HG03025 (cell line): Measurements from ENCODE around the gene STAB1.

Source experiments
- ATAC-seq: cut with Tn5 transposase; IDR thresholded peaks from one replicate; pipeline ENCODE4 v1.9.1; 2021; ENCODE audit warnings: mild to moderate bottlenecking, moderate library complexity; ENCODE audit not compliant: unreplicated experiment, low FRiP score

The STAB1 gene

DNA sequence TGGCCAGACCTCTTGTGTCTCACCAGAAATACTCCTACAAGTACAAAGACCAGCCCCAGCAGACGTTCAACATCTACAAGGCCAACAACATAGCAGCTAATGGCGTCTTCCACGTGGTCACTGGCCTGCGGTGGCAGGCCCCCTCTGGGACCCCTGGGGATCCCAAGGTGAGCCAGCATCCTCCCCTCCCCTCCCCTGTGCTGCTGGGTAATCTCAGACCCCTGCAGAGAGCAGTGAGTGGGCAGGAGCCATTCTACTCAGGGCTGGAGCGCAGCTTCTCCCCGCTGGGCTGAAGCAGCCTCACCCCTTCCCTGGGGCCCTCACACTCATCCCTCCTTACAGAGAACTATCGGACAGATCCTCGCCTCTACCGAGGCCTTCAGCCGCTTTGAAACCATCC lies 9.8 kb downstream of the STAB1 start:
- ATAC-seq: no peak

DNA sequence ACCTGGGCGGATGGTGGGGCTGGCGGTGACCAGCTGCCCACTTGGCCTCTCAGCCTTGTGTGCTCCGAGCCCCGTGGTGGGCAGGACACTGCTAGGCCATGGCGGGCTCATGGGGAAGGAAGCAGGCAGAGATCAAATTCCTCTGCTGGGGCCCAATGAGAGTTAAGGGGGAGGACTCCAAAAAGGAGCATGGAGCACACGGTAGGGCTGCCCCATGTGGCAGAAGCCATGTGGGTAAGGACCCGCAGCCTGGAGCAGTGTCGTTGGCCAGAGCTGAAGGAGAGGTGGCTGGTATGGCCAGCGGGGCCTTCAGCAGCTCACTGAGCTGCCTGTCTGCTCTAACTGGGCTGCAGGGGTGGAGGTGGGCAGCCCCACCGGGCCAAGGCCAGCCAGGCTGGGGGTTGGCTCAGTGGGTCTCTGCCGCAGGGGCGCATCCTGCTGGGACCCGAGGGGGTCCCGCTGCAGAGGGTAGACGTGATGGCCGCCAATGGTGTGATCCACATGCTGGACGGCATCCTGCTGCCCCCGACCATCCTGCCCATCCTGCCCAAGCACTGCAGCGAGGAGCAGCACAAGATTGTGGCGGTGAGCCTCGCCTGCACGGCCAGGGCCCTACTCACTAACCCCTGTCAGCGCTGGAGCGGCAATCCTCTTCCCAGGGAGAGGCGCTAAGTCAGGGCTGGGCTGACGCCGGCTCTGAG lies 11.3 kb downstream of the STAB1 start:
- ATAC-seq: no peak

DNA sequence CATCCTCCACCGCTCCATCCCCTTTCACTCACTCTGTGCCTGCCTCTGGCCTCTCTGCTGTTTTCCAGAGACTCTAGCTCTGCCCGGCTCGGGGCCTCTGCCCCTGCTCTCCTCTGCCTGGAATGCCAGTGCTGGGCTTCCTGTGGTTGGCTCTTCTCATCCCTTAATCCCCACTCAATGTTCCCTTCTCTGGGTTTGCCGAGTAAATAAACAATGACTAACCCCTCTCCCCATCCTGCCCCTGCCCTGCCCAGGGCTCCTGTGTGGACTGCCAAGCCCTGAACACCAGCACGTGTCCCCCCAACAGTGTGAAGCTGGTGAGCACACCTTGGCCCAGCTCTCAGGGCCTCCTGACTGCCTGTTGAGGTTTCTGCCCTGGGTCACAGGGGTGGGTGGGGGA lies 12.2 kb downstream of the STAB1 start:
- ATAC-seq: no peak

DNA sequence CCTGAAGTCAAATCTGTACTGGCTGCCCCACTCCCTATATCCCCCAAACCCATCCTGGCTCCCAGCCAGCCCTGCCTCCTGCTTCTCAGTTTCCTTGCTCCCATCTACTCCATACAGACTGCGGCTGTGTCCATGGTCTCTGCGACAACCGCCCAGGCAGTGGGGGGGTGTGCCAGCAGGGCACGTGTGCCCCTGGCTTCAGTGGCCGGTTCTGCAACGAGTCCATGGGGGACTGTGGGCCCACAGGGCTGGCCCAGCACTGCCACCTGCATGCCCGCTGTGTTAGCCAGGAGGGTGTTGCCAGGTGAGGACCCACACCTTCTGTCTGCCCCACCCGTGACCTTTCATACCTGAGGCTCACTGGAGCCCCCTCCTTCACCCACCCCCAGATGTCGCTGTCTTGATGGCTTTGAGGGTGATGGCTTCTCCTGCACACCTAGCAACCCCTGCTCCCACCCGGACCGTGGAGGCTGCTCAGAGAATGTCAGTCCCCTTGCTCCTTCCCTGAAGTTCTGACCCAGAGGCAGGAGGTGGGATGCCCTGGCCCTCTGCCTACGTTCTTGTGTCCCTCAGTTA lies 14.7 kb downstream of the STAB1 start:
- no peak for ATAC-seq

DNA sequence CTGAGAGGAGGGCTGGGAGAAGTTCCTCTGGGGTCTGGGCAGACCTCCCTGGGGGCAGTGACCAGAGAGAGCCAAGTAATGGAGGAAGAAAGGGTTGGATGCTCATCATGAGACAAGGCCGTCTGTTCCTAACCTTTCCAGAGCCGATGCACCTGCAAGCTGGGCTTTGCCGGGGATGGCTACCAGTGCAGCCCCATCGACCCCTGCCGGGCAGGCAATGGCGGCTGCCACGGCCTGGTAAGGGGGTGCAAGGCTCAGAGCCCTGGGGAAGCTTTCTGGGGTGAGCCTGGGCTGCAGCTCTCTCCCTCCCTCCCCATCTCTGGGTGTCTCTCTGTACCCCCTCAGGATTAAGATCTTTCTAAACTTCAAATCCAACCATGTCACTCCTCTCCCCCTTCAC lies 16.4 kb downstream of the STAB1 start:
- ATAC-seq: no peak

DNA sequence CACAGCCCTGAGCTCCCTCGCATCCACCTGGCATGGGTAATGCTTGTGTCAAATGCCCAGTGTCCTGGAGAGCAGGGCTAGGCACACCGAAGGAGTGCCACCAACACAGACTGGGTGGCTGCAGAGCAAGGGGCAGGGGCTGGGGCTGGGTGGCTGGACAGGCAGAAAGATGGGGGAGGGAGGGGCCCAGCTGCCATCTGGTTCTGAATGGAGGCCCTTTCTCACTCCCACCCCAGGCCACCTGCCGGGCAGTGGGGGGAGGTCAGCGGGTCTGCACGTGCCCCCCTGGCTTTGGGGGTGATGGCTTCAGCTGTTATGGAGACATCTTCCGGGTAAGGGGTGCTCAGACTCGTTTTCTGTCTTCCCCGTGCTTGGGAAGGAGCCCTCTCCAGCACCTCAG lies 17.0 kb downstream of the STAB1 start:
- no peak for ATAC-seq

DNA sequence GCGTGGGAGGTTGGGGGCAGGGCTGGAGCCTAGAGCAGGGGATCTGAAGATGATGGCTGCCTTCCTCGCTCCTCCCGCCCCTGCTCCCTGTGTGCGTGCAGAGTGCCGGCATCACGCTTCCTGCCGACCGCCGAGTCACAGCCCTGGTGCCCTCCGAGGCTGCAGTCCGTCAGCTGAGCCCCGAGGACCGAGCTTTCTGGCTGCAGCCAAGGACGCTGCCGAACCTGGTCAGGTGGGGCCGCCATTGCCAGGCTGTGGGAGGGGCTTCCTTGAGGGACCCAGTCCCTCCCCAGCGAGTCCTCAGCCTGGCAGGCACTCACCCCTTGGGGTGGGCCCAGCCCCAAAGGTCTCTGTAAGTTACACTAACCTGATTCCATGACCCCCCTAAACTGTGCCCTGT lies 17.6 kb downstream of the STAB1 start:
- ATAC-seq: no peak

DNA sequence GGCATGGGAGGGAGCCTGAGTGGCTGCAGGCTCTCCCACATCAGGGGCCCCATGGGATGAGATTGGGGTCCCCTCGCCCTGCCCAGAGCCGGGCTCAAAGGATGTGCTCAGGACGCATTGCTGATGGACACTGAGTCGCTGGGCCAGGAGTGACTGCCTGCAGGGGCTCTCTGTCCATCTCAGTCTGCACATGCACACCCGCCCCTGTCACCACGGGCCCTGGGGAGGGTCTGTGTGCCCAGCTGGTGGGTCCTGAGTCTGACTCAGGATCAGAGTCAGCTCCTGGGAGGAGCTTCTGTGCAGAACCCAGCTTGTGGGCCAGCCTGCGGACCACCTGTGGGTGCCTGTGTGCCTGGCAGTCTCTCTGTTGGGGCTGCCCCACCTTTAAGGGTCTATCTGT lies 18.1 kb downstream of the STAB1 start:
- no peak for ATAC-seq

DNA sequence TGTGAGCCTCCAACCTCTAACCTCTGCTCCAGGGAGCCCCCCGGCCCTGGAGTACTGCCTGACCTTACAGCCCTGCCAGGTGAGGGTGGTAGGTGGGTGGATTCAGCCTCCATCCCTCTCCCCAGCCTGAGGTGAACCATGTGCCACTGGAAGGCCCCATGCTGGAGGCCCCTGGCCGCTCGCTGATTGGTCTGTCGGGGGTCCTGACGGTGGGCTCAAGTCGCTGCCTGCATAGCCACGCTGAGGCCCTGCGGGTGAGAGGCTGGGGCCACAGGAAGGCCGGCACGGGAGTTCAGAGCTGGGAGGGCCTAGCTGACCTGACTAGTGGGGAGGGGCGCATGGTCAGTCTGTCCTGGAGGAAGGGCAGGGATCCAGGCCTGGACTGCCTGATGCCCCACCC lies 19.4 kb downstream of the STAB1 start:
- ATAC-seq: no peak

DNA sequence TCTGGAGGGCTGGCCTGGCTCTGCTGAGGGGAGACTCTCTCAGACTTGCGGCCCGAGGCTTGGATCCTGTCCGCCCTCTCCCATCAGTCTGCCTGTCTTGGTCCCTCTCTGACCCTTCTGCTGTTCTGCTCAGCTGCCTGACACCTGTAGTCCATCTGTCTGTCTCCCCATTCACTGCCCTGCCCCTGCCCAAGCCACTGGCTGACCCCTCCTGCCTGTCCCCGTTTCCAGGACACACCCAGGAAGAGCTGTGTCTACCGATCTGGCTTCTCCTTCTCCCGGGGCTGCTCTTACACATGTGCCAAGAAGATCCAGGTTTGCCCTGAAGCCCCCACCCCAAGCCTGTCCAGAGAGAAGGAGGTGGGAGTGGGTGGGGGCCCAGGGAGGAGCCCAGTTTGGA lies 20.1 kb downstream of the STAB1 start:
- no peak for ATAC-seq

DNA sequence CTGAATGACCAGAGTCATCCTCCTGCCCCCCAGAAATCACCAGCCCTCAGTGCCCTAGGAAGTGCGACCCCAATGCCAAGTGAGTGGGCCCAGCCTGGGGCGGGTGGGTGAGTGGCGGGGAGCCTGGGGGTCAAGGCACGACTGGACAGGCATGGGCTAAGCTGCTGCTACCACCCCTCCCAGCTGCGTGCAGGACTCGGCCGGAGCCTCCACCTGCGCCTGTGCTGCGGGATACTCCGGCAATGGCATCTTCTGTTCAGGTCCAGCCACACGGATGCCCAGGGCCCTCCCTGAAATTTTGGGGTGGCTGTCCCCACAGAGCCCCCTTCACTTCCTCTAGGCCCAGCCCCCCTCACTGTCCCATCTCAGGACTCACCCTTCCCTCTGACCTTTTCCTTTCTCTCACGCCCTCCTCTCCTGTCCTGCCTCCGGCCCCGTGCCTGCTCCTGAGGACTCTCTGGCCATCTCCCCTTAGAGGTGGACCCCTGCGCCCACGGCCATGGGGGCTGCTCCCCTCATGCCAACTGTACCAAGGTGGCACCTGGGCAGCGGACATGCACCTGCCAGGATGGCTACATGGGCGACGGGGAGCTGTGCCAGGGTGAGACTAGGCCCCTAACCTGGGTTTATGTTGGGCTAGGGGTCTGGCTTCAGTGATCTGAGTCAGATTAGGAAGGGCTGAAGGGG lies 21.5 kb downstream of the STAB1 start:
- ATAC-seq: no peak

DNA sequence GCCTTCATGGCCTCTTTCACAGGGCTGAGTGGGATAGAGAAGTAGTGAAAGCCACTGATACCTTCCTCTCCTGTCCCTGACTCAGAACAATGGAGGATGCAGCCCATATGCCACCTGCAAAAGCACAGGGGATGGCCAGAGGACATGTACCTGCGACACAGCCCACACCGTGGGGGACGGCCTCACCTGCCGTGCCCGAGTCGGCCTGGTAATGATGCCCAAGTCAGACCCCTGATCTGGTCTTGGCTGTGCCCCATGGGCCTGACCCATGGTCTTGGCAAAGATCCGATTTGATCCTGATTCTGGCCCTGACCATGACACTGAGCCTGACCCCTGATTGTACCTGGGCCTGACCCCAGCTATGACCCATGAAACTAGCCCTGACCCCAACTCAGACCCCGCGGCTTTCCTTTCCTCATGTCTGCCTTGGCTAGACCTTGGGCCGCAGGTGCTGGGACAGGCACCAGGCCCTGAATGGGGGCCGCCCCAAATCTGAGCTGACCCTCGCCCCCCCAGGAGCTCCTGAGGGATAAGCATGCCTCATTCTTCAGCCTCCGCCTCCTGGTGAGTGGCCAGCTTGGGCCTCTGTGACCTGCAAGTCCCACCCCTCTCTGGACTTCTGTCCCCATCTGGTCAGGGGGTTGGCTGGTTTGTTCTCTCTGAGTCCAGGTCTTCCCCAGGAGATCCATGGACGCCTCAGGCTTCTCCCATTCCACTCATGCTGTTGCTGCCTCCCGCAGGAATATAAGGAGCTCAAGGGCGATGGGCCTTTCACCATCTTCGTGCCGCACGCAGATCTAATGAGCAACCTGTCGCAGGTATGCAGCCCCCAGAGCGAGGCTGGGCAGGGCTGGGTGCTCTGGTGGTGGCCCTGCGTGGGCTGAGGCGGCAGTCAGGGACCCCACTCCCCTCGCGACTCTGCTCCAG lies 22.9 kb downstream of the STAB1 start:
- ATAC-seq: no peak

DNA sequence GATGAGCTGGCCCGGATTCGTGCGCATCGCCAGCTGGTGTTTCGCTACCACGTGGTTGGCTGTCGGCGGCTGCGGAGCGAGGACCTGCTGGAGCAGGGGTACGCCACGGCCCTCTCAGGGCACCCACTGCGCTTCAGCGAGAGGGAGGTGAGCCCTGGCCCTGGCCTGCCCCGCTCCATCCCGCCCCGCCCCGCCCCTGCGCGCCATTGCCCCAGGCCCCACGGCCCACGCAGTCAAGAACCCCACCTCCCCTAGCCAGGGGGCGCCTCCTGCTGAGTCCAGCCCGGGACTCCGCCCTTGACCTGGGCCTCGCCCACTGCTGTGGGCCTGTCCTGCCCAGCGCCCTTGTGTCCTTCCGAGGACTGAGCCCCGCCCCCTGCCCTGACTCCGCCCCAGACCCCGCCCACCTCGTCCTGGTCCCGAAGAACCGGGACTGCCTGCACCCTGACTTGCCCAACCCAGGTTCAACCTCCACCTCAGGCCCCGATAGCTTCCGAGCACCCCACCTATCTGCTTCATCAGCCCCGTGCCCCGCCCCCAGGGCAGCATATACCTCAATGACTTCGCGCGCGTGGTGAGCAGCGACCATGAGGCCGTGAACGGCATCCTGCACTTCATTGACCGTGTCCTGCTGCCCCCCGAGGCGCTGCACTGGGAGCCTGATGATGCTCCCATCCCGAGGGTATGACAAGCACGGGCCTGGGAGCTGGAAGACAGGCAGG lies 23.7 kb downstream of the STAB1 start:
- ATAC-seq: no peak

DNA sequence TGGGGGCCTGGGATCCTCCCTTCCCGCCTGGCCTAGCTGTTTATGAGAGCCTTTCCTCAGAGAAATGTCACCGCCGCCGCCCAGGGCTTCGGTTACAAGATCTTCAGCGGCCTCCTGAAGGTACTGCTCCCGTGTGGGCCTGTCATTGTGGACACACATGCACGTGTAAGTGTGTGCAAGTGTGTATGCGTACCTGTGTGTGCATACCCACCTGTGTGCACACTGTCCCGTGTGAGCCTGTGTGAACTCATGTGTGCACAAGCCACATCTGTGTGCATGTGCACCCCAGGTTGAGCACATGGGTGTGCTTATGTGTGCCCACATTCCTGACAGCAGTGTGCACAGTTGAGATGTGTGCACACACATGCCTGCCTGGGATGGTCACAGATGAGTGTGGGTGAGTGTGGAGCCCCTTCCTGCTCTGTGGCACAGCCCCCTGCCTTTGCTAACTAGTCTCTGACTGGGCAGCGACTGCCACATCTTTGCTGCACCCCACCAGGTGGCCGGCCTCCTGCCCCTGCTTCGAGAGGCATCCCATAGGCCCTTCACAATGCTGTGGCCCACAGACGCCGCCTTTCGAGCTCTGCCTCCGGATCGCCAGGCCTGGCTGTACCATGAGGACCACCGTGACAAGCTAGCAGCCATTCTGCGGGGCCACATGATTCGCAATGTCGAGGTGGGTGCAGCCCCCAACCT lies 24.5 kb downstream of the STAB1 start:
- no peak for ATAC-seq

DNA sequence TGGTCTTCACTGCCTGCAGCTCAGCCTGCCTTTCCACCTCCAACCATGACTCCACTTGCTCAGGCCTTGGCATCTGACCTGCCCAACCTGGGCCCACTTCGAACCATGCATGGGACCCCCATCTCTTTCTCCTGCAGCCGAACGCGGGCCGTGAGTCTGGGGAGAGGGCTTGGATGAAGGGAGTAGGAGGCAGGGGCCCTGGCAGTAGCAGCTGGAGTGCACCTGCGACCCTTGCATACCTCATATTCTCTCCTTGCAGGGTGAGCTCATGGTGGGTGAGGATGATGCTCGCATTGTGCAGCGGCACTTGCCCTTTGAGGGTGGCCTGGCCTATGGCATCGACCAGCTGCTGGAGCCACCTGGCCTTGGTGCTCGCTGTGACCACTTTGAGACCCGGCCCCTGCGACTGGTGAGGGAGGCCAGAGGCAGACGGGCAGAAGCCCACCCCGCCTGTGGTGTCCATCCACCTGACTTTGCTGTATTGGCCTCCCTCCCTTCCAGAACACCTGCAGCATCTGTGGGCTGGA lies 25.1 kb downstream of the STAB1 start:
- ATAC-seq: no peak

DNA sequence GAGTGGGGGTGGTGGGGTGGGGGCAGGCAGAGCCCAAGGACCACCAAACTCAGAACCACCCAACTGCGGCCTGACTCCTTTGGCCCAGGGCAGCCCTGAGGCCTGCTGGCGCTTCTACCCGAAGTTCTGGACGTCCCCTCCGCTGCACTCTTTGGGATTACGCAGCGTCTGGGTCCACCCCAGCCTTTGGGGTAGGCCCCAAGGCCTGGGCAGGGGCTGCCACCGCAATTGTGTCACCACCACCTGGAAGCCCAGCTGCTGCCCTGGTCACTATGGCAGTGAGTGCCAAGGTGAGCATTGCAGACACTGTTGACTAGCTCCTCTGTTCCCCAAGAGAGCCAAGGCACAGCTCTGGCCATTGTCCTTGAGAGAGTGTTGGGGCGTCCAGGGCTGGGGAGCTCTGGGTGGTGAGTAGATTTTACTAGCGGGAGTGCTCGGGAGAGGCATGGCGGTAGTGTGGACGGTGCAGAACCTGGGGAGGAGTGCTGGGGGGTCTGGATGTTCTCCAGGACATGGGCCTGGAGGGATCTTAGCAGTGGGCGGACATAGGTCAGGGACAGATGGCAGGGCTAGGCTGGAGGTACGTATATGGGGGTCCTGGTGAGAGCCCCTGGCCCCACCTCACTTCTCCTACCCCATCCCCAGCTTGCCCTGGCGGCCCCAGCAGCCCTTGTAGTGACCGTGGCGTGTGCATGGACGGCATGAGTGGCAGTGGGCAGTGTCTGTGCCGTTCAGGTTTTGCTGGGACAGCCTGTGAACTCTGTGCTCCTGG lies 25.8 kb downstream of the STAB1 start:
- ATAC-seq: no peak

DNA sequence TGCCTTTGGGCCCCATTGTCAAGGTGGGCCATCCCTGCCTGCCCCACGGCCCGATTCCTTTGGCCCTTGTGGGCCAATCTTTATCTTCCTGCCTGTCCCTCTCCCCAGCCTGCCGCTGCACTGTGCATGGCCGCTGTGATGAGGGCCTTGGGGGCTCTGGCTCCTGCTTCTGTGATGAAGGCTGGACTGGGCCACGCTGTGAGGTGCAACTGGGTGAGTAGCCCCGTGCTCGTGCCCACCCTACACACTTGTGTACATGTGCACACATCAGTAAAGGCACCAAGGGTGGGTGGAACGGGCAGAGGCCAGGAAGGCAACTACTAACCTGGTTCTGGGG lies 26.3 kb downstream of the STAB1 start:
- ATAC-seq: no peak

DNA sequence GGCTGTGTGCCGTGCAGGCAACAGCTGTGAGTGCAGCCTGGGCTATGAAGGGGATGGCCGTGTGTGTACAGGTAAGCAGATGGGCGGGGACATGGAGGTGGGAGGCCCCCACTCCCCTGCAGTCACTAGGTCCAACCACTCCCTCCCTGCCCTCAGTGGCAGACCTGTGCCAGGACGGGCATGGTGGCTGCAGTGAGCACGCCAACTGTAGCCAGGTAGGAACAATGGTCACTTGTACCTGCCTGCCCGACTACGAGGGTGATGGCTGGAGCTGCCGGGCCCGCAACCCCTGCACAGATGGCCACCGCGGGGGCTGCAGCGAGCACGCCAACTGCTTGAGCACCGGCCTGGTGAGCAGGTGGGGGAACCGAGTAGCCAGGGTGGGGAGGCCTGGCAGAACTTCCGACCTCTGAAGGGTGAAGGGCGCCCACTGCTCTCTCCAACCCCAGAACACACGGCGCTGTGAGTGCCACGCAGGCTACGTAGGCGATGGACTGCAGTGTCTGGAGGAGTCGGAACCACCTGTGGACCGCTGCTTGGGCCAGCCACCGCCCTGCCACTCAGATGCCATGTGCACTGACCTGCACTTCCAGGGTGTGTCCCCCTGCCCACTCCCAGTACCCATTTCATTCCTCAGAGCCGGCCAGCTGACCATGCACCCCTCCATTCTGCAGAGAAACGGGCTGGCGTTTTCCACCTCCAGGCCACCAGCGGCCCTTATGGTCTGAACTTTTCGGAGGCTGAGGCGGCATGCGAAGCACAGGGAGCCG lies 26.9 kb downstream of the STAB1 start:
- ATAC-seq: no peak
